A673 (cell line): ENCODE results near the gene KCNH8. TPM values are rescaled to one million over a fixed set of nuclear protein-coding genes. Genes with fewer than 3 reads are reported as not detected.

Experiments used
- BruUV-seq: library from RNA; stranded (reverse); fragments of 400-500 nt; replicated peaks from 2 replicates; lab custom pipeline; 2021; lab: Mats Ljungman, UMichigan
- CTCF ChIA-PET: fragments of 300-600 bp; sonication (Branson Sonifier 250); formaldehyde crosslinking; loops from one replicate; lab custom pipeline; 2022; ENCODE audit warnings: antibody characterized with exemption; lab: Charles Lee
- POLR2A ChIA-PET: fragments of 300-600 bp; sonication (Branson Sonifier 250); formaldehyde crosslinking; loops from one replicate; lab custom pipeline; 2022; ENCODE audit warnings: antibody characterized with exemption; ENCODE audit not compliant: low non-redundant PET; lab: Charles Lee
- DNase-seq: peaks from one replicate; pipeline ENCODE4 v3.0.0-alpha.2; 2015; ENCODE audit warnings: low spot score
- H3K27ac ChIP-seq: fragments of 200-600 bp; sonication (generic); 2 replicates; pipeline ENCODE4 v1.5.1; 2016; ENCODE audit warnings: mixed run types, low read depth, mild to moderate bottlenecking, mixed read lengths, antibody characterized with exemption, low read length; ENCODE audit not compliant: poor library complexity, severe bottlenecking
- H3K27me3 ChIP-seq: fragments of 200-600 bp; sonication (generic); replicated peaks from 2 replicates; pipeline ENCODE4 v1.6.1; 2017; ENCODE audit warnings: mixed run types, low read depth, mild to moderate bottlenecking, mixed read lengths, antibody characterized with exemption, low read length; ENCODE audit not compliant: insufficient read depth, poor library complexity
- H3K36me3 ChIP-seq: fragments of 200-600 bp; sonication (generic); 2 replicates; pipeline ENCODE4 v1.6.1; 2016; ENCODE audit warnings: mixed run types, mild to moderate bottlenecking, mixed read lengths, antibody characterized with exemption, low read length; ENCODE audit not compliant: insufficient read depth, poor library complexity, severe bottlenecking
- H3K4me1 ChIP-seq: fragments of 200-600 bp; sonication (generic); 2 replicates; pipeline ENCODE4 v1.6.1; 2017; ENCODE audit warnings: mixed run types, mild to moderate bottlenecking, mixed read lengths, antibody characterized with exemption, low read length; ENCODE audit not compliant: insufficient read depth, poor library complexity, severe bottlenecking
- H3K4me3 ChIP-seq: fragments of 200-600 bp; sonication (generic); 2 replicates; pipeline ENCODE4 v1.5.1; 2016; ENCODE audit warnings: low read depth, mixed run types, mild to moderate bottlenecking, mixed read lengths, low read length; ENCODE audit not compliant: poor library complexity, severe bottlenecking
- H3K9me3 ChIP-seq: fragments of 200-600 bp; sonication (generic); 2 replicates; pipeline ENCODE4 v1.6.1; 2016; ENCODE audit warnings: mixed run types, low read depth, mild to moderate bottlenecking, mixed read lengths, antibody characterized with exemption, low read length; ENCODE audit not compliant: poor library complexity, severe bottlenecking
- EZH2 ChIP-seq: fragments of 200-600 bp; sonication (generic); IDR thresholded peaks from 2 replicates; pipeline ENCODE4 v1.6.1; 2017; ENCODE audit warnings: borderline replicate concordance, low read depth, mild to moderate bottlenecking, mixed read lengths, antibody characterized with exemption, low read length; ENCODE audit not compliant: poor library complexity, severe bottlenecking
- intact Hi-C: fragments of 100-400 bp; cut with micrococcal nuclease; formaldehyde crosslinking; loops from one replicate; pipeline ENCODE4 v1.10.0; 2022; ENCODE audit not compliant: unreplicated experiment
- total RNA-seq: library from RNA; stranded (reverse); gene quantifications from 2 replicates; pipeline ENCODE4 v1.2.3, GENCODE V29; 2021
- TF ChIP-seq, protein P1 (sequence below): fragments of 300-800, 200-600 bp; sonication (generic); conservative IDR thresholded peaks from 2 replicates; pipeline ENCODE4 v1.5.1; 2017; ENCODE audit warnings: low read depth, mild to moderate bottlenecking, antibody characterized with exemption, low read length, moderate library complexity, mixed read lengths

KCNH8 gene
- total RNA-seq, 1 experiment from 2014 or later = not detected

DNA sequence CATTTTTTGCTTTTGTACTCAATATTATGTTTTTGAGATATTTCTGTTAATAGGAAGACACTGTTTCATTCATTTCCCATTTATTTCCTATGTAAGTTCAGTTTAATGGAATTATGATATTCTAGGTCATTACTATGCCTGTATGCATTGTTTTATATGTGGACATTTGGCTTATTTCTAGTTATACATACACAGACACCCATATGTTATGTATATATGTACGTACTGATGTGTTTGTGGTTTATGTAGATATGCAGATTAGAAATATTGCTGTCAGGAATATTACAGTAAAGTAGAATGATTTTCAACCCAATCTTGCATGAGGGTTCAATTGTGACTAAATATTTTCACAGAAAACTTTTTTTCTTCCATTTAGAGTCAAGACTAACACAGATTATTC, 190.5 kb downstream of the KCNH8 start:
- ChIA-PET CTCF (no interaction called here), POLR2A (no interaction called here)
- Histone ChIP-seq H3K9me3 (no peaks in the 10 kb centered on the region), H3K36me3 (no peaks in the 10 kb centered on the region), H3K4me1 (no peaks in the 10 kb centered on the region), H3K27ac (no peak overlapping the region), H3K27me3 (no peaks in the 10 kb centered on the region), H3K4me3 (no peak overlapping the region)
- no peak for DNase-seq
- no TSS peak for BruUV-seq
- intact Hi-C loops = no loop called here
- no peak for TF ChIP-seq EZH2
- TF ChIP-seq, protein P1, sequence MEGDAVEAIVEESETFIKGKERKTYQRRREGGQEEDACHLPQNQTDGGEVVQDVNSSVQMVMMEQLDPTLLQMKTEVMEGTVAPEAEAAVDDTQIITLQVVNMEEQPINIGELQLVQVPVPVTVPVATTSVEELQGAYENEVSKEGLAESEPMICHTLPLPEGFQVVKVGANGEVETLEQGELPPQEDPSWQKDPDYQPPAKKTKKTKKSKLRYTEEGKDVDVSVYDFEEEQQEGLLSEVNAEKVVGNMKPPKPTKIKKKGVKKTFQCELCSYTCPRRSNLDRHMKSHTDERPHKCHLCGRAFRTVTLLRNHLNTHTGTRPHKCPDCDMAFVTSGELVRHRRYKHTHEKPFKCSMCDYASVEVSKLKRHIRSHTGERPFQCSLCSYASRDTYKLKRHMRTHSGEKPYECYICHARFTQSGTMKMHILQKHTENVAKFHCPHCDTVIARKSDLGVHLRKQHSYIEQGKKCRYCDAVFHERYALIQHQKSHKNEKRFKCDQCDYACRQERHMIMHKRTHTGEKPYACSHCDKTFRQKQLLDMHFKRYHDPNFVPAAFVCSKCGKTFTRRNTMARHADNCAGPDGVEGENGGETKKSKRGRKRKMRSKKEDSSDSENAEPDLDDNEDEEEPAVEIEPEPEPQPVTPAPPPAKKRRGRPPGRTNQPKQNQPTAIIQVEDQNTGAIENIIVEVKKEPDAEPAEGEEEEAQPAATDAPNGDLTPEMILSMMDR = no peak

DNA sequence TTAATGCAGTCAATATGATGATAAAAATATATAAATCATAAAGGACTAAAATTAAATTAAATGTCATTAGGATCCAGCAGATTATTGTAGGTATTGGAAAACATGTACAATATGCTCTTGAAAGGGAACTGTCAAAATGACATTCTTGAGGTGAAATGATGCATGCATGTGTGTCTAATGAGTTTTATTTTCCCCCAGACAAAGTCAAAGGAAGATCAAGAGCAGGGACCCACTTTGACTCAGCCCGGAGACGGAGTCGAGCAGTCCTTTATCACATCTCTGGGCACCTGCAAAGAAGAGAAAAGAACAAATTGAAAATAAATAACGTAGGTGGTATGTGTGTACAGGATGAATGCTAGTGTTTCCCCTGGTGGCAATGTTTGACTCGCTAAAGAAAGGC, 194.1 kb downstream of the KCNH8 start:
- intact Hi-C loops = no loop called here
- no TSS peak for BruUV-seq

DNA sequence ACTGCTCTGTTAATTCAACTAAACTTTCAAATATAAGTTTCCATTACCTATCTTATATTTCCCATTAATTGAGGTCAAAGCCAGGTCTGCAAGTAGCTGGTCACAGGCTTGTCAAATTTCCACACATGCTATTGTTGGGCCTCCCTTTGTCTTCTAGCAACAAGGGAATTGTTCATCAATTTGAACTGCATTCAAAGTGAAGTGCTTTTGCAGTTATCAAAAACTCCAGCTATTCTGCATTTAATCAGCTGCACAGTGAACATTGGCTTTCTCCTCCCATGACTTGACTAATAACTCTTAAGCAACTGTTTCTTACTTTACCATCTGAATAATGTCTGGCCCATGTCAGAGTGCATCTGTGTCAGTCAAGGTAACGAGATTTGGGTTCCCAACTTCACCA, 198.4 kb downstream of the KCNH8 start:
- TF ChIP-seq EZH2 = no peak
- TF ChIP-seq, protein P1 = no peak
- Histone ChIP-seq H3K27me3 (no peaks in the 10 kb centered on the region), H3K4me3 (no peak overlapping the region), H3K9me3 (no peaks in the 10 kb centered on the region), H3K4me1 (no peaks in the 10 kb centered on the region), H3K27ac (no peak overlapping the region), H3K36me3 (no peaks in the 10 kb centered on the region)
- DNase-seq = no peak
- POLR2A ChIA-PET = no interaction called here
- BruUV-seq = no TSS peak
- CTCF ChIA-PET = no interaction called here
- intact Hi-C loops = loop anchor here (5.0 kb wide), 2 partner anchors 196 to 279 kb away; no protein-coding TSS in a partner anchor

More for the DNA sequence above, 194.1 kb downstream of the KCNH8 start:
- no peak for TF ChIP-seq EZH2
- TF ChIP-seq, protein P1 = no peak
- DNase-seq = no peak
- ChIA-PET CTCF (no interaction called here), POLR2A (no interaction called here)
- Histone ChIP-seq H3K27ac (no peak overlapping the region), H3K4me1 (no peaks in the 10 kb centered on the region), H3K27me3 (no peaks in the 10 kb centered on the region), H3K4me3 (no peak overlapping the region), H3K9me3 (no peaks in the 10 kb centered on the region), H3K36me3 (no peaks in the 10 kb centered on the region)
